Measurements from ENCODE around the gene NKX2-3.

GRCh38 chr10:99530108-99531025 lies 2.4 kb upstream of the NKX2-3 start:
- no peak for TF ChIP-seq ZNF169 (tag by site-specific recombination; IDR thresholded peaks at IDR 0.05)
- TF ChIP-seq ZNF24 (tag by site-specific recombination; IDR thresholded peaks at IDR 0.05) = no peak
- no peak for TF ChIP-seq TSHZ1 (tag by site-specific recombination; IDR thresholded peaks at IDR 0.05; ENCODE audit: borderline replicate concordance)
- no peak for TF ChIP-seq SALL2 (tag by site-specific recombination; IDR thresholded peaks at IDR 0.05; ENCODE audit: borderline replicate concordance)
- TF ChIP-seq ZNF324 (tag by site-specific recombination; IDR thresholded peaks at IDR 0.05) = no peak
- TF ChIP-seq ZNF221 (tag by site-specific recombination; IDR thresholded peaks at IDR 0.05; ENCODE audit: borderline replicate concordance) = no peak
- no peak for TF ChIP-seq ATF2 (tag by site-specific recombination; IDR thresholded peaks at IDR 0.05; ENCODE audit: low read depth)
- no peak for TF ChIP-seq CTCF (tag by site-specific recombination; IDR thresholded peaks at IDR 0.05)
- no peak for TF ChIP-seq ZBTB7A (tag by site-specific recombination; IDR thresholded peaks at IDR 0.05; ENCODE audit: low read depth)
- TF ChIP-seq ZNF280D (tag by site-specific recombination; IDR thresholded peaks at IDR 0.05) = no peak
